Stimulated activated CD8-positive, alpha-beta memory T cell treated with anti-CD3 and anti-CD28 coated beads, Interleukin-7, amount 100 ng/mL, for 1 hour (primary cell): ENCODE measurements around the gene MAP3K14.
"Not testable (repeated sequence)": the region's sequence is repeated elsewhere in the genome, so short reads cannot be mapped to it uniquely, and the experiment has no call there.

Experiments used
- DNase-seq, 2 donors: peaks; one replicate each; pipeline ENCODE4 v3.0.0-alpha.2; 2020; ENCODE audit warnings: low read depth in 2 of 2

MAP3K14 gene

GRCh38 chr17:45316434-45317110, at the start of gene MAP3K14:
Gene MAP3K14 (minus strand): TSS chr17:45317020. CDS start chr17:45290745, 26,275 bp downstream.
- peak; percentile 26 to 36 for DNase-seq

GRCh38 chr17:45366049-45366448, 49.2 kb upstream of the MAP3K14 start:
- no peak for DNase-seq

GRCh38 chr17:45364531-45365390, 47.9 kb upstream of the MAP3K14 start:
- no peak for DNase-seq

GRCh38 chr17:45363498-45363897, 46.7 kb upstream of the MAP3K14 start:
- DNase-seq: no peak

GRCh38 chr17:45361976-45362375, 45.2 kb upstream of the MAP3K14 start:
- DNase-seq: no peak

GRCh38 chr17:45361451-45361850, 44.6 kb upstream of the MAP3K14 start:
- no peak for DNase-seq

- no peak for DNase-seq
These were observed 40.7 kb upstream of the MAP3K14 start for GRCh38 chr17:45357364-45357997.

GRCh38 chr17:45355087-45355486, 38.3 kb upstream of the MAP3K14 start:
- DNase-seq: no peak

GRCh38 chr17:45353043-45353442, 36.2 kb upstream of the MAP3K14 start:
- DNase-seq: no peak

GRCh38 chr17:45351831-45352230, 35.0 kb upstream of the MAP3K14 start:
- no peak for DNase-seq

- DNase-seq: no peak
These were observed 30.6 kb upstream of the MAP3K14 start for GRCh38 chr17:45347444-45347843.

GRCh38 chr17:45346216-45347015, 29.6 kb upstream of the MAP3K14 start:
- DNase-seq: no peak

- no peak for DNase-seq
These were observed 28.9 kb upstream of the MAP3K14 start for GRCh38 chr17:45345554-45346215.

GRCh38 chr17:45345246-45345553, 28.4 kb upstream of the MAP3K14 start:
- no peak for DNase-seq

GRCh38 chr17:45343967-45344664, 27.3 kb upstream of the MAP3K14 start:
- DNase-seq: not testable (repeated sequence)

- DNase-seq: no peak
These were observed 26.2 kb upstream of the MAP3K14 start for GRCh38 chr17:45342871-45343526.

- no peak for DNase-seq
These were observed 25.5 kb upstream of the MAP3K14 start for GRCh38 chr17:45342306-45342705.

- no peak for DNase-seq
These were observed 24.8 kb upstream of the MAP3K14 start for GRCh38 chr17:45341533-45342158.
